K562 (cell line): ENCODE measurements around the gene SLC29A3. TPM values are rescaled to one million over a fixed set of nuclear protein-coding genes. Genes with fewer than 3 reads are reported as not detected.

Source experiments
- BCOR ChIP-seq: fragments of 450-650 bp; IDR thresholded peaks from 2 replicates; pipeline ENCODE4 v1.6.1; 2016
- FOXK2 ChIP-seq, 2 experiments: fragments of 450-650 bp; IDR thresholded peaks in 1 of 2; conservative IDR thresholded peaks in 1 of 2; 2 replicates each; pipeline ENCODE4 v1.6.1; 2016; ENCODE audit warnings: low read depth in 2 of 2, mild to moderate bottlenecking in 1 of 2
- ZNF134 ChIP-seq: fragments of 250-450 bp; sonication (Bioruptor Pico); conservative IDR thresholded peaks from 2 replicates; pipeline ENCODE4 v1.4.0; 2020
- ZNF184 ChIP-seq: sonication (generic); formaldehyde crosslinking; IDR thresholded peaks from 2 replicates; pipeline ENCODE4 v1.5.0; 2020; ENCODE audit warnings: missing genetic modification reagents
- ZNF436 ChIP-seq: fragments of 250-450, 450-650 bp; sonication (Bioruptor Pico); formaldehyde crosslinking; IDR thresholded peaks from 2 replicates; pipeline ENCODE4 v1.7.0; 2020; ENCODE audit warnings: mild to moderate bottlenecking
- polyA plus RNA-seq, 8 experiments: library from polyadenylated mRNA; depleted of rRNA in 4 of 8; stranded (reverse) in 5 of 8; unstranded in 3 of 8; fragments of >200 nt; fragmentation: Nextera tagmentation in 2 of 8; fragmentation: Illumina TruSeq in 1 of 8; extraction: Ambion mirVana in 2 of 8; extraction: Trizol in 1 of 8; gene quantifications; 2 replicates each; pipeline versions ENCODE4 v1.2.1 to v1.2.3, GENCODE V29; 2011 to 2014; ENCODE audit warnings: inconsistent platforms in 1 of 8, missing spikeins in 1 of 8
- total RNA-seq, 7 experiments: library from RNA; depleted of rRNA in 6 of 7; stranded (reverse); fragments of >200 nt in 6 of 7; fragmentation: Illumina TruSeq in 2 of 7; extraction: Trizol in 2 of 7; gene quantifications; 2 replicates each; pipeline versions ENCODE4 v1.2.1 to v1.2.3, GENCODE V29; 2011 to 2021; ENCODE audit warnings: low replicate concordance in 1 of 7
- TF ChIP-seq, protein P1 (sequence below): sonication (generic); formaldehyde crosslinking; IDR thresholded peaks from 2 replicates; pipeline ENCODE4 v1.8.1; 2023; ENCODE audit warnings: mild to moderate bottlenecking, missing genetic modification reagents
- TF ChIP-seq, protein P2 (sequence below): fragments of 250-450 bp; sonication (Bioruptor Pico); IDR thresholded peaks from 2 replicates; pipeline ENCODE4 v1.8.0; 2022; ENCODE audit warnings: inconsistent platforms, mild to moderate bottlenecking, moderate library complexity, borderline replicate concordance
- TF ChIP-seq, protein P3 (sequence below): sonication (generic); formaldehyde crosslinking; IDR thresholded peaks from 2 replicates; pipeline ENCODE4 v1.8.1; 2023; ENCODE audit warnings: mild to moderate bottlenecking, missing genetic modification reagents, moderate library complexity

The SLC29A3 gene
- total and polyA plus RNA-seq, 9 of the 15 experiments (the other 6 are each of a cell fraction or from before 2014, with no cell fraction given), result 2.1 to 10.7 (median 4.6) TPM

DNA sequence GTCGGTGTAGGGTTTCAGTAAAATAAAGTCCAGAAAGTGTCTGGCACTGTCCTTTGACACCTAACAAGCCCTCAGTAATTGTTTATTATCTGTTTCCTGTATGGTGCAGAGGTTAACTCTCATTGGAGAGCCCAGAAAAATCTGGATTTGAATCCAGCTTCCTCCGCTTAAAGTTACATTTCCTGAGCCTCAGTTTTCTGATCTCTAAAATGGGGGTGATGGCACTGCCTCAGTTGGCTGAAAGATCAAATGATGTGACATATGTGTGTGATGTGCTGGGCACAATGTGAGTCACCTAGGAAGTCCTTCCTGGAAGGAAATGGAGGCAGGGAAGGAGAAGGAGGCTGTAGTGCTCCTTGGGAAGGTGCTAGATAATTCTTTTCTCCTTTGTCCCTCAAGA, 63.0 kb downstream of the SLC29A3 start (continued):
- TF ChIP-seq, protein P1, sequence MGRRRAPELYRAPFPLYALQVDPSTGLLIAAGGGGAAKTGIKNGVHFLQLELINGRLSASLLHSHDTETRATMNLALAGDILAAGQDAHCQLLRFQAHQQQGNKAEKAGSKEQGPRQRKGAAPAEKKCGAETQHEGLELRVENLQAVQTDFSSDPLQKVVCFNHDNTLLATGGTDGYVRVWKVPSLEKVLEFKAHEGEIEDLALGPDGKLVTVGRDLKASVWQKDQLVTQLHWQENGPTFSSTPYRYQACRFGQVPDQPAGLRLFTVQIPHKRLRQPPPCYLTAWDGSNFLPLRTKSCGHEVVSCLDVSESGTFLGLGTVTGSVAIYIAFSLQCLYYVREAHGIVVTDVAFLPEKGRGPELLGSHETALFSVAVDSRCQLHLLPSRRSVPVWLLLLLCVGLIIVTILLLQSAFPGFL (CRISPR knock-in tag), result no peak
- TF ChIP-seq BCOR (peak; percentile 87), FOXK2 (conservative IDR thresholded peaks at IDR 0.05 in 1 of 2, IDR thresholded peaks at IDR 0.05 in 1 of 2; ENCODE audit: low read depth in 2 of 2) (no peak), ZNF134 (no peak), ZNF184 (CRISPR knock-in tag) (no peak), ZNF436 (CRISPR knock-in tag) (no peak)
- TF ChIP-seq, protein P2, sequence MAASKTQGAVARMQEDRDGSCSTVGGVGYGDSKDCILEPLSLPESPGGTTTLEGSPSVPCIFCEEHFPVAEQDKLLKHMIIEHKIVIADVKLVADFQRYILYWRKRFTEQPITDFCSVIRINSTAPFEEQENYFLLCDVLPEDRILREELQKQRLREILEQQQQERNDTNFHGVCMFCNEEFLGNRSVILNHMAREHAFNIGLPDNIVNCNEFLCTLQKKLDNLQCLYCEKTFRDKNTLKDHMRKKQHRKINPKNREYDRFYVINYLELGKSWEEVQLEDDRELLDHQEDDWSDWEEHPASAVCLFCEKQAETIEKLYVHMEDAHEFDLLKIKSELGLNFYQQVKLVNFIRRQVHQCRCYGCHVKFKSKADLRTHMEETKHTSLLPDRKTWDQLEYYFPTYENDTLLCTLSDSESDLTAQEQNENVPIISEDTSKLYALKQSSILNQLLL (CRISPR knock-in tag), result no peak
- TF ChIP-seq, protein P3, sequence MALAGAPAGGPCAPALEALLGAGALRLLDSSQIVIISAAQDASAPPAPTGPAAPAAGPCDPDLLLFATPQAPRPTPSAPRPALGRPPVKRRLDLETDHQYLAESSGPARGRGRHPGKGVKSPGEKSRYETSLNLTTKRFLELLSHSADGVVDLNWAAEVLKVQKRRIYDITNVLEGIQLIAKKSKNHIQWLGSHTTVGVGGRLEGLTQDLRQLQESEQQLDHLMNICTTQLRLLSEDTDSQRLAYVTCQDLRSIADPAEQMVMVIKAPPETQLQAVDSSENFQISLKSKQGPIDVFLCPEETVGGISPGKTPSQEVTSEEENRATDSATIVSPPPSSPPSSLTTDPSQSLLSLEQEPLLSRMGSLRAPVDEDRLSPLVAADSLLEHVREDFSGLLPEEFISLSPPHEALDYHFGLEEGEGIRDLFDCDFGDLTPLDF, result no peak
